Measurements from ENCODE around the gene PCDHGA1.

PCDHGA1 gene

DNA sequence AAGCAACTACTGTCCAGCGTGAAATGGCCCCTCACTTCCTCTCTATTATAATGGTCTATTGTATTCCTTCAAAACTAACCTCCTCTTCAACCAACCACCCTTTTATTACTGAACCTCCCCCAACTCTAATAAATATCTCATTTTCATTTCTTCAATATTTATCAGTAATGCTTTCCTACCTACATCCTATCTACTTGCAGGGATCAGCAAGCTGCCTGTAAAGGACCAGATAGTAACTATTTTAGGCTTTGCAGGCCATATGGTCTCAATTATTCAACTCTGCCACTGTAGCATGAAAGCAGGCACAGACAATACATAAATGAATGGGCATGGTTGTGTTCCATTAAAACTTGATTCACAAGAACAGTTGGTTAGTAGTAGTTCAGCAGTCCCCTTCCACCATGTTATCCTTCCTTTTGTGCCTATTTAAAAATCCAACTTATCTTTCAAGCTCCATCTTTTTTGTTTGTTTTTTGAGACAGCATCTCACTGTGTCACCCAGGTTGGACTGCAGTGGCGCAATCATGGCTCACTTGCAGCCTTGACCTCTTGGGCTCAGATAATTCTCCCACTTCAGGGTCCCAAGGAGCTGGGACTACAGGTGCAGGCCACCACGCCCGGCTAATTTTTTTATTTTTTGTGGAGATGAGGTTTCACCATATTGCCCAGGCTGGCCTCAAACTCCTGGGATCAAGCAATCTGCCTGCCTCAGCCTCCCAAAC lies 204.3 kb downstream of the PCDHGA1 start:
- DNase-seq (ENCODE audit: low read depth), result no peak

DNA sequence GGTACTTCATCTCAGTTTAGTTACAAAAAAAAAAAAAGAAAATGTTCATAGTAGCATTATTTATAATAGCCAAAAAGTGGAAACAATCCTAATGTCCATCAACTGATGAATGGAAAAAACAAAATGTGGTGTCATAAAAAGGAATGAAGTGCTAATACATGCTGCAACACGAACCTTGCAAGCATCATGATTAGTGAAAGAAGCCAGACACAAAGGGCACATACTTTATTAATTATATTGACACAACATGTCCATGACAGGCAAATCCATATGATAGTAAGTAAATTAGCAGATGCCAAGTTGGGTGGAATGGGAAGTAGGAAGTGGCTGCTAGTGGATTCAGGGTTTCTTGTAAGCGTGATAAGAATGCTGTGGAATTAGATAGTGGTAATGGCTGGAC lies 212.7 kb downstream of the PCDHGA1 start:
- DNase-seq (ENCODE audit: low read depth), result no peak

DNA sequence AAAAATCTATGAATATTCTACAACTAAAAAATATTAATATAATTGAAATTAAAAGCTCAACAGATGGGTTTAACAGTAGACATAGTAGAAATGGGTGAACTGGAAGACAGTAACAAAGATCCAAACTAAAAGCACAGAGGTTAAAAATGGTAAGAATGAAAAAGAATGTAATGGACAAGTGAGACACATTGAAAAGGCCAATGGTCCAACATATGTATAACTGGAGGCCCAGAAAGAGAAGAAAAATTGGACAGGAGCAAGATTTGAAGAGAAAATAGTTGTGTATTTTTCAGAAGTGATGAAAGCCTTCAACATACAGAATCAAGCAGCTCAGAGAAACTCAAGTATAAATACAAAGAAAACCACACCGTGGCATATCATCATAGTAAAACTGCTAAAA lies 217.2 kb downstream of the PCDHGA1 start:
- no peak for DNase-seq (ENCODE audit: low read depth)

DNA sequence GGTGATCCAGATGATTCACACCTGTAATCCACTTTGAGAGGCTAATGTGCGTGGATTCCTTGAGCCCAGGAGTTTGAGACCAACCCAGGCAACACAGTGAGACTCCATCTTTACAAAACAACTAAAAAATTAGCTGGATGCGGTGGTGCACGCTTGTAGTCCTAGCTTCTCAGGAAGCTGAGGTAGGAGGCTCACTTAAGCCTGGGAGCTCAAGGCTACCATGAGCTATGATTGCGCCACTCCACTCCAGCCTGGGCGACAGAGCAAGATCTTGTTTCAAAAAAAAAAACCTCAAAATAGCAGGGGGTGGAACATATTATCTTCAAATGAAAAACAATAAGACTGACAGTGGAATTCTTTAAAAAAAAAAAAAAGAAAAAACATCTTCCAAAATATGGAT lies 217.6 kb downstream of the PCDHGA1 start:
- DNase-seq (ENCODE audit: low read depth), result no peak

DNA sequence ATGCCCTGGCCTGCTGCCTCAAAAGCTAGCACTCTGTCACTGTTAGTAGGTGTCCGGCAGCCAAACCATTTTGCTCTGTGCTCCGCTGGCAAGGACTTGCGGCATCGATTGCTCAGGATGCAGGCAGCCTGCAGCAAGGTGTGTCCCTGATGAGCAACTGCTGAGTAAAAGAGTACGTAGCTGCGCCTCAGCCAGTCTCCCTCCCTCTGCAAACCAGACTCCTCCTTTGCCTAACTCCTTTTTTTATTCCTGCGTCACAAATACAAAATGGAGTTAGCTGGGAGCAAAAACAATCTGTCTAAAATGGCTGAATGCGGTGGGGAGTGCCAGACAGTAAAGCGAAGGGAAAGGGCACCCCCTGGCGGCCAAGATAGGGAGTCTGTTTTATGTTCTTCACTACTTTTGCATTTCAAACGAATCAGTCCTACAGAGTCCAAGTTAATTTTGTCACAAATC lies 227.4 kb downstream of the PCDHGA1 start:
- peak; percentile 98 for DNase-seq (ENCODE audit: low read depth)

DNA sequence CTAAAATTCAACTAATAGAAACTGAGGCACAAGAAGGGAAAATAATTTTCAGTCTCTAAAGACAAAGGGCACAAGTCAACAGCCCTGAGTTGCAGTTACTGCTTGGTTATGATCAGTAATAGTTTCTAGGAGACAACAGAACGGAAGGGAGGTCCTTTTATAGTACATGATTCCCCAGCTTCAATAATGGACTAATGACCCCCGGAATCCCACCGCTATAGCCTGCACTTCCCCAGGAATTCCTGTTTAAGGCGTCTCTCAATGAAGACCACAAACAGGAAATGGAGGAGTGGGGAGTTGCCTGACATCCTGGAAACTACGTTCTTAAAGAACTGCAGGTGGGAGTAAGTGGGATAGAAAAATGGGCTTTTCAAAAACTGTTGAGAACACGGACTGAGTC lies 227.8 kb downstream of the PCDHGA1 start:
- DNase-seq (ENCODE audit: low read depth), result no peak

DNA sequence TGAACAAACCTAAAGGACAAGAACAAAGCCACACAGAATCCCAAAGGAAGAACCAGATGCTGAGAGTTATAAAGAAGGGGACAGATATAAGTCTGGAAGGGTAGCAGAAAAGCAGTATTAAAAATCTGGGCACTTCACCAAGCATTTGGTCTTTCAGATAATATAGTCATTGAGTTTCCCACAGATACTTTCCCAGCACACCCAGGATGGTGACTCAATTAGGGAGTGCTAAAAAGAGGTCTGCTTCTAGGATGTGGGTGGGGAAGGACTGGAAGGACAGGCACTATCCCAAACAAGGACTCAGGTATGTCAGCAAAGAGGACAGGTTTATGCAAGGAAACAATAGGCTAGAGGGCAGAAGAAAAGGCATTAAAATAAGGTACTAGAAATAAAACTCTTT lies 229.1 kb downstream of the PCDHGA1 start:
- peak; percentile 37 for DNase-seq (ENCODE audit: low read depth)

DNA sequence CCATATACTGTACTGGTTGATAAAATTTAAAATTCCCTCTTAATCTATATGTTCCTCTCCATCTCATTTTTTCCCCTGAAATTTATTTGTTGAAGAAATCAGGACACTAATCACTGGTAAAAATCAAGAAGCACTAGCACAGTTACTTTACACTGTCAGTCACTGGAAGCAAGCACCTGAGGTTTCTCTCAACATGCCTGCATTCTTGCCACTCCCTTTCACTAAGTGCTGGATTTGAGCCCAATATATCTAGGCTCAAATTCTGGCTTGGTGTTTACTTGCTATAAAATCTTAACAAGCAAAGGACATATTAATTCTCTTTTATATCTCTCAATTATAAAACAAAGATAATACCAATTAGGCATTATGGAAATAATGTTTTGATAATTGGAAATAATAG lies 229.8 kb downstream of the PCDHGA1 start:
- DNase-seq (ENCODE audit: low read depth), result no peak

DNA sequence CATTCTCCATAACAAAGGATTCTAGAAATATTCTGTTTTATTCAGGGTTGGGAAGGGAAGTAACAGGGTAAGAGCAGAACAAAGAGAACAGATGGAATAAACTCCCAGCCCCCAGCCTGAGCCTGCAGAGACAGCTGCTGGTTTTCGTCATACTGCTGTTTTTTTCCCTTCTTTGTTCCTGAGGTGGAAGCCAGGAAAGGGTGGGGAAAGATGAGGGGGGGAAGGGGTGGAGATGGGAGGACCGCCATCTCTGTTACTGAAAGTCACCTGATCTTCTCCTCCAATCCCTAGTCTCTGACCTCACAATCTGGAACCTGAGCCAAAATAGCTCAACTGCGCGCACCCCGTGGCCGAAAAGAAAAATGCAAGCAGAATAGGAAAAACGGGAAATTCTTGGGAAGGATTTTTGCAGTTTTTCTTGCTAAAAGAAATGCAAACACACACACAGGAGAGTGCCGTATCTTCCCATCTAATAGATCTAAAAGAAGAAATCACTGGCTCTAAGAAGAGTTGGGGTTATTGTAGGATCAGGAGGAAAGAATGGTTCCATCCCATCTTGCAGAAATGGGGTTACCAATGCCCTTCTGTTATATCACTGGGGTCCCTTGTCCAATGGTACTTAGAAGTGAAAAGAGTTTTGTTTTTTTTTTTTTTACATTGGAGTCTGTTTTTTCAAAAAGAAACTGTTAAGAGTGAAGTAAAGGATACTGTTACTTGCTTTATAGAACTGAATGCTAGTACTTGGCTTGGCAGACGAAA lies 230.6 kb downstream of the PCDHGA1 start:
- DNase-seq (ENCODE audit: low read depth), result peak; percentile 96
